ENCODE data around the gene NUP93. TPM values are rescaled to one million over a fixed set of nuclear protein-coding genes. Genes with fewer than 3 reads are reported as not detected.
"Not testable (repeated sequence)": the region's sequence is repeated elsewhere in the genome, so short reads cannot be mapped to it uniquely, and the experiment has no call there.

Gene NUP93
- total RNA-seq, 1 experiment from 2014 or later, result 165 TPM

DNA sequence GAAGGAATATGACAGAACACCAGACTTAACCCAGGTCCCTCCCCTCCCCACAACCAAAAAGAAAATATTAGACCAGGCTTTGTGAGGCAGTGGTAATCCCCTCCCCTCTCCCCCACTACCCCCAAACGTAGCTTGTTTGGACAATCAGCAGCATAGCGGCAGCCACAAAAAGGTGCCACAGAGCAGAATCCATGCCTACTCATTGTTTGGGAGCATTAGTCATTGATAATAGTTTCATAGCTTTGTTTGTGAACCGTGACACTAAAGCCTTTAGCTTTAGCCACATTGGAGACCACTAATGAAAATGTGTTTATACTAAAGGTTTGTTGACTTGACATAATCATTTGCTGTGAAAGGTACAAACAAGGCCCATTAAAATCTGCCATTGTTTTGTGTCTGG is 65.1 kb downstream of the NUP93 start:
- no peaks in the 10 kb centered on the region for H3K9me3 ChIP-seq (ENCODE audit: control insufficient read depth, low read depth, low read length)
- H3T11ph ChIP-seq (ENCODE audit: low read length), result no peak overlapping the region
- Mint-ChIP-seq H3K27me3 (ENCODE audit: low read depth) (no peaks in the 10 kb centered on the region), H3K4me3 (no peak overlapping the region), H3K27ac (peak overlapping the region in 1 of 3 experiments; percentile 39; a peak in 1 of 7 replicates), H3K36me3 (ENCODE audit: insufficient read depth in 1 of 3, low read depth in 3 of 3) (peaks cover 0 to 6% (median 0%) of the 10 kb centered on the region in 3 experiments; a peak in 4 of 7 replicates), H3K4me1 (peaks cover 14% of the 10 kb centered on the region in 2 experiments), H3K9me3 (no peaks in the 10 kb centered on the region)
- H2AFZ ChIP-seq (ENCODE audit: low read length), result no peak overlapping the region
- no peaks in the 10 kb centered on the region for H3K27me3 ChIP-seq (ENCODE audit: insufficient read depth, low read length)
- no peak overlapping the region for H3K14ac ChIP-seq (ENCODE audit: insufficient read depth, low read length)
- no peaks in the 10 kb centered on the region for H3K23me2 ChIP-seq (ENCODE audit: insufficient read length, low read depth, low read length, poor library complexity, severe bottlenecking)
- no peak overlapping the region for H4K8ac ChIP-seq (replicated peaks; ENCODE audit: insufficient read length, low read depth, low read length)
- H3K18ac ChIP-seq (ENCODE audit: insufficient read length, low read depth, low read length), result no peak overlapping the region
- peaks cover 2% of the 10 kb centered on the region; the same call in 1 of the 2 replicates for H3K79me2 ChIP-seq (ENCODE audit: insufficient read depth, low read length)
- no peak overlapping the region for H3K23ac ChIP-seq (ENCODE audit: insufficient read length, low read depth, low read length)
- DNase-seq, result no peak
- no peak overlapping the region for H4K91ac ChIP-seq (ENCODE audit: insufficient read length, low read depth, low read length)
- TF ChIP-seq, protein P1, sequence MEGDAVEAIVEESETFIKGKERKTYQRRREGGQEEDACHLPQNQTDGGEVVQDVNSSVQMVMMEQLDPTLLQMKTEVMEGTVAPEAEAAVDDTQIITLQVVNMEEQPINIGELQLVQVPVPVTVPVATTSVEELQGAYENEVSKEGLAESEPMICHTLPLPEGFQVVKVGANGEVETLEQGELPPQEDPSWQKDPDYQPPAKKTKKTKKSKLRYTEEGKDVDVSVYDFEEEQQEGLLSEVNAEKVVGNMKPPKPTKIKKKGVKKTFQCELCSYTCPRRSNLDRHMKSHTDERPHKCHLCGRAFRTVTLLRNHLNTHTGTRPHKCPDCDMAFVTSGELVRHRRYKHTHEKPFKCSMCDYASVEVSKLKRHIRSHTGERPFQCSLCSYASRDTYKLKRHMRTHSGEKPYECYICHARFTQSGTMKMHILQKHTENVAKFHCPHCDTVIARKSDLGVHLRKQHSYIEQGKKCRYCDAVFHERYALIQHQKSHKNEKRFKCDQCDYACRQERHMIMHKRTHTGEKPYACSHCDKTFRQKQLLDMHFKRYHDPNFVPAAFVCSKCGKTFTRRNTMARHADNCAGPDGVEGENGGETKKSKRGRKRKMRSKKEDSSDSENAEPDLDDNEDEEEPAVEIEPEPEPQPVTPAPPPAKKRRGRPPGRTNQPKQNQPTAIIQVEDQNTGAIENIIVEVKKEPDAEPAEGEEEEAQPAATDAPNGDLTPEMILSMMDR (conservative IDR thresholded peaks at IDR 0.05), result no peak
- no peak overlapping the region for H3K4me2 ChIP-seq (ENCODE audit: insufficient read depth, insufficient read length, low read length)
- H4K20me1 ChIP-seq (ENCODE audit: control insufficient read depth, insufficient read depth, insufficient read length), result no peaks in the 10 kb centered on the region
- no peak overlapping the region for H2BK12ac ChIP-seq (ENCODE audit: insufficient read length, low read depth, low read length)
- no peak overlapping the region for H3K56ac ChIP-seq (ENCODE audit: insufficient read length, low read depth, low read length)
- H2BK20ac ChIP-seq (ENCODE audit: low read depth, low read length, poor library complexity, severe bottlenecking), result no peak overlapping the region
- H3K4ac ChIP-seq (ENCODE audit: low read depth, low read length), result no peak overlapping the region
- H3K27ac ChIP-seq (ENCODE audit: insufficient read length, low read depth, low read length), result no peak overlapping the region
- H2BK15ac ChIP-seq (ENCODE audit: low read depth, low read length), result no peak overlapping the region
- no CpG with 5 or more reads among the region's 3 CpGs for WGBS (ENCODE audit: extremely low coverage, insufficient read length, low lambda C conversion rate)
- H3K4me1 ChIP-seq (ENCODE audit: insufficient read depth, low read length), result no peaks in the 10 kb centered on the region
- H3K79me1 ChIP-seq (ENCODE audit: insufficient read depth, low read depth, low read length, poor library complexity, severe bottlenecking), result no peaks in the 10 kb centered on the region
- no peak overlapping the region for H2BK120ac ChIP-seq (ENCODE audit: low read depth, low read length, poor library complexity, severe bottlenecking)
- no peak overlapping the region for H2BK5ac ChIP-seq (ENCODE audit: insufficient read length, low read length)
- H2AK5ac ChIP-seq (ENCODE audit: insufficient read length, low read length), result no peak overlapping the region
- no peak overlapping the region for H3K9ac ChIP-seq (ENCODE audit: extremely low read depth, insufficient read length, low read length)
- H4K5ac ChIP-seq (ENCODE audit: insufficient read length, low read depth, low read length), result no peak overlapping the region

DNA sequence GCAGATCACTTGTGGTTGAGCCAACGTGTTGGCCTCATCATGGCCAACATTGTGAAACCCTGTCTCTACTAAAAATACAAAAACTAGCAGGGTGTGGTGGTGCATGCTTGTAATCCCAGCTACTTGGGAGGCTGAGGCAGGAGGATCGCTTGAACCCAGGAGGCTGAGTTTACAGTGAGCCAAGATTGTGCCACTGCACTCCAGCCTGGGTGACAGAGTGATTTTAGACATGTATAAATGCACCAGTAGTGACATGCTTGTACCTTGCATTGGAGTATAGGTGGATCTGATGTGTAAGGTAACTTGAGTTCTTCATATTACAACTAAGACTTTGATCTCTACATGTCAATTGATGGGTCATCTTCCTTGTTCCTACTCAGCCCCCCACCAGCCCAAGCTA is 67.1 kb downstream of the NUP93 start:
- not testable (repeated sequence) for H3K9me3 ChIP-seq (ENCODE audit: control insufficient read depth, low read depth, low read length); H3K4ac ChIP-seq (ENCODE audit: low read depth, low read length); H2AFZ ChIP-seq (ENCODE audit: low read length); H3K79me1 ChIP-seq (ENCODE audit: insufficient read depth, low read depth, low read length, poor library complexity, severe bottlenecking); DNase-seq; H3K23ac ChIP-seq (ENCODE audit: insufficient read length, low read depth, low read length); H3K18ac ChIP-seq (ENCODE audit: insufficient read length, low read depth, low read length); H2BK12ac ChIP-seq (ENCODE audit: insufficient read length, low read depth, low read length); H4K8ac ChIP-seq (replicated peaks; ENCODE audit: insufficient read length, low read depth, low read length); H3K9ac ChIP-seq (ENCODE audit: extremely low read depth, insufficient read length, low read length); H3K4me3 Mint-ChIP-seq; H4K20me1 ChIP-seq (ENCODE audit: control insufficient read depth, insufficient read depth, insufficient read length); H3K4me1 ChIP-seq (ENCODE audit: insufficient read depth, low read length); H3K36me3 Mint-ChIP-seq (ENCODE audit: insufficient read depth in 1 of 3, low read depth in 3 of 3); H2BK20ac ChIP-seq (ENCODE audit: low read depth, low read length, poor library complexity, severe bottlenecking); H4K5ac ChIP-seq (ENCODE audit: insufficient read length, low read depth, low read length); H3T11ph ChIP-seq (ENCODE audit: low read length); H2AK5ac ChIP-seq (ENCODE audit: insufficient read length, low read length); H3K14ac ChIP-seq (ENCODE audit: insufficient read depth, low read length); H2BK5ac ChIP-seq (ENCODE audit: insufficient read length, low read length); H2BK120ac ChIP-seq (ENCODE audit: low read depth, low read length, poor library complexity, severe bottlenecking); H2BK15ac ChIP-seq (ENCODE audit: low read depth, low read length); H3K9me3 Mint-ChIP-seq; H3K56ac ChIP-seq (ENCODE audit: insufficient read length, low read depth, low read length); H3K27me3 ChIP-seq (ENCODE audit: insufficient read depth, low read length); H3K4me2 ChIP-seq (ENCODE audit: insufficient read depth, insufficient read length, low read length); H3K79me2 ChIP-seq (ENCODE audit: insufficient read depth, low read length); H3K27me3 Mint-ChIP-seq (ENCODE audit: low read depth); H3K27ac Mint-ChIP-seq; H3K23me2 ChIP-seq (ENCODE audit: insufficient read length, low read depth, low read length, poor library complexity, severe bottlenecking); H3K27ac ChIP-seq (ENCODE audit: insufficient read length, low read depth, low read length); H4K91ac ChIP-seq (ENCODE audit: insufficient read length, low read depth, low read length)
- H3K4me1 Mint-ChIP-seq, result peaks cover 18 to 22% of the 10 kb centered on the region in 2 experiments
- no CpG with 5 or more reads among the region's 2 CpGs for WGBS (ENCODE audit: extremely low coverage, insufficient read length, low lambda C conversion rate)

Data from H9 (cell line).